Hepatocyte (in vitro differentiated cells): ENCODE results near the gene HADHA. TPM values are rescaled to one million over a fixed set of nuclear protein-coding genes. Genes with fewer than 3 reads are reported as not detected.

Experiments
- DNase-seq: peaks from one replicate; pipeline ENCODE4 v3.0.0-alpha.2; 2016; ENCODE audit warnings: low spot score
- H2AFZ ChIP-seq: fragments of 200-600 bp; sonication (generic); 2 replicates; pipeline ENCODE4 v1.6.0; 2016; ENCODE audit warnings: antibody characterized with exemption, mild to moderate bottlenecking
- H3K27ac ChIP-seq: fragments of 200-600 bp; sonication (generic); 2 replicates; pipeline ENCODE4 v1.5.1; 2016; ENCODE audit warnings: mild to moderate bottlenecking
- H3K27me3 ChIP-seq: fragments of 200-600 bp; sonication (generic); 2 replicates; pipeline ENCODE4 v1.6.1; 2016
- H3K36me3 ChIP-seq: fragments of 200-600 bp; sonication (generic); replicated peaks from 2 replicates; pipeline ENCODE4 v1.5.1; 2016; ENCODE audit warnings: low read depth; ENCODE audit not compliant: insufficient read depth
- H3K4me1 ChIP-seq: fragments of 200-600 bp; sonication (generic); 2 replicates; pipeline ENCODE4 v1.5.1; 2016; ENCODE audit warnings: mild to moderate bottlenecking, moderate library complexity; ENCODE audit not compliant: insufficient read depth
- H3K4me2 ChIP-seq: fragments of 200-600 bp; sonication (generic); 2 replicates; pipeline ENCODE4 v1.6.0; 2016
- H3K4me3 ChIP-seq: fragments of 200-600 bp; sonication (generic); 2 replicates; pipeline ENCODE4 v1.5.1; 2016; ENCODE audit warnings: mild to moderate bottlenecking
- H3K79me2 ChIP-seq: fragments of 200-600 bp; sonication (generic); 2 replicates; pipeline ENCODE4 v1.6.0; 2017; ENCODE audit warnings: mild to moderate bottlenecking
- H3K9me2 ChIP-seq: fragments of 200-600 bp; sonication (generic); replicated peaks from 2 replicates; pipeline ENCODE4 v1.6.0; 2017; ENCODE audit warnings: mild to moderate bottlenecking; ENCODE audit not compliant: insufficient read depth
- H3K9me3 ChIP-seq: fragments of 200-600 bp; sonication (generic); 2 replicates; pipeline ENCODE4 v1.5.1; 2016; ENCODE audit warnings: low read depth, mild to moderate bottlenecking
- H4K20me1 ChIP-seq: fragments of 200-600 bp; sonication (generic); 2 replicates; pipeline ENCODE4 v1.6.0; 2016; ENCODE audit warnings: mild to moderate bottlenecking; ENCODE audit not compliant: insufficient read depth, poor library complexity, severe bottlenecking
- EZH2 ChIP-seq: fragments of 200-600 bp; sonication (generic); IDR thresholded peaks from 2 replicates; pipeline ENCODE4 v1.6.1; 2016; ENCODE audit warnings: antibody characterized with exemption, mild to moderate bottlenecking, borderline replicate concordance
- EZH2phosphoT487 ChIP-seq: fragments of 200-600 bp; sonication (generic); IDR thresholded peaks from one replicate; pipeline ENCODE4 v1.6.1; 2018; ENCODE audit warnings: antibody characterized with exemption, mild to moderate bottlenecking, low read depth, moderate library complexity; ENCODE audit not compliant: unreplicated experiment, severe bottlenecking
- WGBS: methylation state at CpG from one replicate; pipeline ENCODE4 v1.1.6; 2016; ENCODE audit warnings: low lambda C conversion rate; ENCODE audit errors: missing lambda C conversion rate; 5-methylcytosine and 5-hydroxymethylcytosine counted together
- polyA plus RNA-seq: library from polyadenylated mRNA; unstranded; fragments of >200 nt; fragmentation: Nextera tagmentation; extraction: Ambion mirVana; gene quantifications from 2 replicates; pipeline ENCODE4 v1.2.1, GENCODE V29; 2016
- total RNA-seq: library from RNA; depleted of rRNA; stranded (reverse); fragments of >200 nt; gene quantifications from 2 replicates; pipeline ENCODE4 v1.2.3, GENCODE V29; 2014
- TF ChIP-seq, protein P1 (sequence below): fragments of 200-600 bp; sonication (generic); IDR thresholded peaks from 2 replicates; pipeline ENCODE4 v1.5.1; 2016; ENCODE audit warnings: antibody characterized with exemption, mild to moderate bottlenecking; ENCODE audit not compliant: poor library complexity

Gene HADHA
- total and polyA plus RNA-seq, 2 experiments from 2014 or later, result 125 to 149 TPM

- WGBS, result 98% methylated on average over 3 of the region's 3 CpGs
- Histone ChIP-seq H4K20me1 (no peaks in the 10 kb centered on the region), H3K27ac (no peak overlapping the region), H3K9me2 (no peaks in the 10 kb centered on the region), H3K4me1 (no peaks in the 10 kb centered on the region), H3K36me3 (no peaks in the 10 kb centered on the region), H2AFZ (no peak overlapping the region), H3K9me3 (no peaks in the 10 kb centered on the region), H3K27me3 (no peaks in the 10 kb centered on the region), H3K4me3 (no peak overlapping the region), H3K4me2 (no peak overlapping the region), H3K79me2 (no peaks in the 10 kb centered on the region)
- DNase-seq, result no peak
- TF ChIP-seq, protein P1, sequence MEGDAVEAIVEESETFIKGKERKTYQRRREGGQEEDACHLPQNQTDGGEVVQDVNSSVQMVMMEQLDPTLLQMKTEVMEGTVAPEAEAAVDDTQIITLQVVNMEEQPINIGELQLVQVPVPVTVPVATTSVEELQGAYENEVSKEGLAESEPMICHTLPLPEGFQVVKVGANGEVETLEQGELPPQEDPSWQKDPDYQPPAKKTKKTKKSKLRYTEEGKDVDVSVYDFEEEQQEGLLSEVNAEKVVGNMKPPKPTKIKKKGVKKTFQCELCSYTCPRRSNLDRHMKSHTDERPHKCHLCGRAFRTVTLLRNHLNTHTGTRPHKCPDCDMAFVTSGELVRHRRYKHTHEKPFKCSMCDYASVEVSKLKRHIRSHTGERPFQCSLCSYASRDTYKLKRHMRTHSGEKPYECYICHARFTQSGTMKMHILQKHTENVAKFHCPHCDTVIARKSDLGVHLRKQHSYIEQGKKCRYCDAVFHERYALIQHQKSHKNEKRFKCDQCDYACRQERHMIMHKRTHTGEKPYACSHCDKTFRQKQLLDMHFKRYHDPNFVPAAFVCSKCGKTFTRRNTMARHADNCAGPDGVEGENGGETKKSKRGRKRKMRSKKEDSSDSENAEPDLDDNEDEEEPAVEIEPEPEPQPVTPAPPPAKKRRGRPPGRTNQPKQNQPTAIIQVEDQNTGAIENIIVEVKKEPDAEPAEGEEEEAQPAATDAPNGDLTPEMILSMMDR, result no peak
- TF ChIP-seq EZH2phosphoT487 (no peak), EZH2 (no peak)
Observed at GRCh38 chr2:26285931-26286330, 41.5 kb upstream of the HADHA start.

GRCh38 chr2:26284132-26284531 lies 39.7 kb upstream of the HADHA start:
- Histone ChIP-seq H3K27ac (no peak overlapping the region), H3K4me1 (no peaks in the 10 kb centered on the region), H2AFZ (no peak overlapping the region), H4K20me1 (no peaks in the 10 kb centered on the region), H3K4me3 (no peak overlapping the region), H3K36me3 (no peaks in the 10 kb centered on the region), H3K27me3 (no peaks in the 10 kb centered on the region), H3K9me2 (no peaks in the 10 kb centered on the region), H3K4me2 (no peak overlapping the region), H3K79me2 (no peaks in the 10 kb centered on the region), H3K9me3 (no peaks in the 10 kb centered on the region)
- WGBS, result 96% methylated on average over 3 of the region's 3 CpGs
- no peak for DNase-seq
- TF ChIP-seq, protein P1, result no peak
- TF ChIP-seq EZH2, result no peak
- no peak for TF ChIP-seq EZH2phosphoT487

DNA sequence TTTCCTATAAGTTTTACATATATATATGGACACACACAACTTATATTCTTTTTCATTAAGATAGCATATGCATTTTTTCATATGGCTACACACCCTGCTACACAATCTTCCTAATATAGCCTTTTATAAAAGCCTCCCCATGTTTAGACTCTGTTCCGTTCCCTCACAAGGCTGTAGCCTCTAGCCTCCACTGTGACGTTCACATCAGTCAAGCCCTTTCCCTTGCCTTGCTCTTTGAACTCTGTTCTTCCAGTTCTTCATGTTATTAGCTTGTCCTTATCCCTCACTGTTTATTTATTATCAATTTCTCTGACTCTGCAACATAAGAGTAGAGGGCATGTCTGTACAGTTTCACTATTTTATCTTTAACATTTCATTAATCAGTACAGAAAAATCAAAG lies 39.2 kb upstream of the HADHA start:
- no peak overlapping the region for H3K27ac ChIP-seq

More for the DNA sequence above, 39.2 kb upstream of the HADHA start:
- no peaks in the 10 kb centered on the region for H3K27me3 ChIP-seq
- no peaks in the 10 kb centered on the region for H3K36me3 ChIP-seq
- no peak overlapping the region for H3K4me2 ChIP-seq
- no peak overlapping the region for H3K4me3 ChIP-seq
- H3K4me1 ChIP-seq, result no peaks in the 10 kb centered on the region
- WGBS, result 86% methylated on average over 2 of the region's 2 CpGs
- DNase-seq, result no peak
- H2AFZ ChIP-seq, result no peak overlapping the region
- no peaks in the 10 kb centered on the region for H3K9me2 ChIP-seq
- no peaks in the 10 kb centered on the region for H3K9me3 ChIP-seq
- no peaks in the 10 kb centered on the region for H4K20me1 ChIP-seq
- TF ChIP-seq EZH2phosphoT487 (no peak), EZH2 (no peak)
- TF ChIP-seq, protein P1, result no peak
- H3K79me2 ChIP-seq, result no peaks in the 10 kb centered on the region
